ENCODE data around the gene CYP4F3. TPM values are rescaled to one million over a fixed set of nuclear protein-coding genes. Genes with fewer than 3 reads are reported as not detected.

Gene CYP4F3
- total RNA-seq, 2 experiments from 2014 or later: not detected

DNA sequence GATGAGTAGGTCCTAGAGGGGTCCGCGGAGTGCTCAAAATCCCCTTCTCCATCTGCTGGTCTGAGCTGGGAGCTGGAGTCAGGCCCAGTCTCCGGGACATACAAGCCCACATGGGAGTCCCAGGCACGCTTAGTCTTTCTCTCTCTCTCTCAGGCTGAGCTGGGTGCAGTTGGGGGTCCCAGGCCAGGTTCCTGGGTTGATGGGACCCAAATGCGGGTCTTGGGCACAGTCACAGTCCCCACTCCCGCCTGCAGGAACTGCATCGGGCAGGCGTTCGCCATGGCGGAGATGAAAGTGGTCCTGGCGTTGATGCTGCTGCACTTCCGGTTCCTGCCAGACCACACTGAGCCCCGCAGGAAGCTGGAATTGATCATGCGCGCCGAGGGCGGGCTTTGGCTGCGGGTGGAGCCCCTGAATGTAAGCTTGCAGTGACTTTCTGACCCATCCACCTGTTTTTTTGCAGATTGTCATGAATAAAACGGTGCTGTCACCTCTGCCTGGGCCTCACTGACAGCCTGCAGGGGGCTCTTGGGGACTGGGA lies 56.0 kb downstream of the CYP4F3 start:
- H3K36me3 ChIP-seq (ENCODE audit: insufficient read depth, low read length): no peaks in the 10 kb centered on the region
- no peak for TF ChIP-seq EZH2phosphoT487 (IDR thresholded peaks at IDR 0.05; ENCODE audit: borderline replicate concordance, low read depth, low read length)
- TF ChIP-seq, protein P1, sequence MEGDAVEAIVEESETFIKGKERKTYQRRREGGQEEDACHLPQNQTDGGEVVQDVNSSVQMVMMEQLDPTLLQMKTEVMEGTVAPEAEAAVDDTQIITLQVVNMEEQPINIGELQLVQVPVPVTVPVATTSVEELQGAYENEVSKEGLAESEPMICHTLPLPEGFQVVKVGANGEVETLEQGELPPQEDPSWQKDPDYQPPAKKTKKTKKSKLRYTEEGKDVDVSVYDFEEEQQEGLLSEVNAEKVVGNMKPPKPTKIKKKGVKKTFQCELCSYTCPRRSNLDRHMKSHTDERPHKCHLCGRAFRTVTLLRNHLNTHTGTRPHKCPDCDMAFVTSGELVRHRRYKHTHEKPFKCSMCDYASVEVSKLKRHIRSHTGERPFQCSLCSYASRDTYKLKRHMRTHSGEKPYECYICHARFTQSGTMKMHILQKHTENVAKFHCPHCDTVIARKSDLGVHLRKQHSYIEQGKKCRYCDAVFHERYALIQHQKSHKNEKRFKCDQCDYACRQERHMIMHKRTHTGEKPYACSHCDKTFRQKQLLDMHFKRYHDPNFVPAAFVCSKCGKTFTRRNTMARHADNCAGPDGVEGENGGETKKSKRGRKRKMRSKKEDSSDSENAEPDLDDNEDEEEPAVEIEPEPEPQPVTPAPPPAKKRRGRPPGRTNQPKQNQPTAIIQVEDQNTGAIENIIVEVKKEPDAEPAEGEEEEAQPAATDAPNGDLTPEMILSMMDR (conservative IDR thresholded peaks at IDR 0.05; ENCODE audit: low read length): no peak
- H3K4me2 ChIP-seq (ENCODE audit: low read length): no peak overlapping the region
- H3K9me3 ChIP-seq (ENCODE audit: low read length): no peaks in the 10 kb centered on the region
- no TSS peak for BruUV-seq (replicated peaks)
- no peaks in the 10 kb centered on the region for H3K9me2 ChIP-seq (ENCODE audit: insufficient read depth, low read length)
- no peaks in the 10 kb centered on the region for H4K20me1 ChIP-seq (ENCODE audit: insufficient read depth, low read length)
- peak overlapping the region; percentile 45 for H2AFZ ChIP-seq (ENCODE audit: low read length)
- H3K4me1 ChIP-seq (ENCODE audit: insufficient read depth, low read length, poor library complexity, severe bottlenecking): peaks cover 3% of the 10 kb centered on the region
- H3K4me3 ChIP-seq (ENCODE audit: low read depth, low read length, poor library complexity, severe bottlenecking): no peak overlapping the region
- no peak overlapping the region for H3K27ac ChIP-seq (ENCODE audit: low read depth, low read length, poor library complexity, severe bottlenecking)
- ChIA-PET POLR2A (no interaction called here), CTCF (ENCODE audit: unreplicated experiment) (no interaction called here)
- peak; percentile 48 for DNase-seq (ENCODE audit: low spot score)
- H3K79me2 ChIP-seq (ENCODE audit: insufficient read depth, low read depth, low read length): no peaks in the 10 kb centered on the region
- intact Hi-C loops (cut with micrococcal nuclease; ENCODE audit: unreplicated experiment): no loop called here

DNA sequence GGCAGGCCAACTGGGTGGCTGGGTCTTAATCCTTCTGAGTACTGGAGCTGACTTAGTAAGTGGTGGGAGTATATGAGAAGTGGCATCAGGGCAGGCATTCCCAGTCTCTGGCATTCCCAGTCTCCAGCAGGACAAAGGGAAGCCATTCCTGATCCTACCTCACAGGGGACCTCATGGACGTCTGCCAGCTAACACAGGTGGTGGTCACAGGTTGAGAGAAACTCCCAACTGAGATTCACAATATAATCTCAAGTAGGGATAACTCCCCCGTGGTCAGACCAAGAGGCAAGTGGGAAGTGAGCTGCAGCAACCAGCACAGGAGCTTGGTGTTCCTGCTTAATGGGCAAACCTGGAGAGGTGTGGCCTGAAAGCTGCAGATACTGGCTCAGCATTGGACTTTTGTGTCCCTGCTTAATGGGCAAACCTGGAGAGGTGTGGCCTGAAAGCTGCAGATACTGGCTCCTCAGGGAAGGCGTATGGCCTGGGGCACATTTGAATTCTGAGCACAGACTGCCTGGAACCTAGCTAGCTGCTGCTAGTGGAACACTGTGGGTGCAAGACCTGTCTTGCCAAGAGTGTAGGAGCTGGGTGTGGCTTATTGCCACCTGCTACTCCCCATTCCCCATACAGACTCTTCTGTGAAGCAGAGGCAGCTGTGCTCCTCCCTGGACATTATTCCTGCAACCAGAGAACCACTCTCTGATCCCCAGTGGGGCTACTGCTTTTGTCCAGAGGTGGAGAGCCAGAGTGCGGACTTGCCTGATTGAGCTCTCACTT lies 61.2 kb downstream of the CYP4F3 start:
- Histone ChIP-seq H3K27ac (ENCODE audit: low read depth, low read length, poor library complexity, severe bottlenecking) (no peak overlapping the region), H4K20me1 (ENCODE audit: insufficient read depth, low read length) (no peaks in the 10 kb centered on the region), H2AFZ (ENCODE audit: low read length) (no peak overlapping the region), H3K9me2 (ENCODE audit: insufficient read depth, low read length) (no peaks in the 10 kb centered on the region), H3K9me3 (ENCODE audit: low read length) (no peaks in the 10 kb centered on the region), H3K4me2 (ENCODE audit: low read length) (no peak overlapping the region), H3K36me3 (ENCODE audit: insufficient read depth, low read length) (no peaks in the 10 kb centered on the region), H3K79me2 (ENCODE audit: insufficient read depth, low read depth, low read length) (no peaks in the 10 kb centered on the region), H3K4me1 (ENCODE audit: insufficient read depth, low read length, poor library complexity, severe bottlenecking) (no peaks in the 10 kb centered on the region), H3K4me3 (ENCODE audit: low read depth, low read length, poor library complexity, severe bottlenecking) (no peak overlapping the region)
- intact Hi-C loops (cut with micrococcal nuclease; ENCODE audit: unreplicated experiment): no loop called here
- ChIA-PET POLR2A (no interaction called here), CTCF (ENCODE audit: unreplicated experiment) (no interaction called here)
- BruUV-seq (replicated peaks): no TSS peak
- TF ChIP-seq, protein P1 (conservative IDR thresholded peaks at IDR 0.05; ENCODE audit: low read length): no peak
- no peak for TF ChIP-seq EZH2phosphoT487 (IDR thresholded peaks at IDR 0.05; ENCODE audit: borderline replicate concordance, low read depth, low read length)
- no peak for DNase-seq (ENCODE audit: low spot score)

DNA sequence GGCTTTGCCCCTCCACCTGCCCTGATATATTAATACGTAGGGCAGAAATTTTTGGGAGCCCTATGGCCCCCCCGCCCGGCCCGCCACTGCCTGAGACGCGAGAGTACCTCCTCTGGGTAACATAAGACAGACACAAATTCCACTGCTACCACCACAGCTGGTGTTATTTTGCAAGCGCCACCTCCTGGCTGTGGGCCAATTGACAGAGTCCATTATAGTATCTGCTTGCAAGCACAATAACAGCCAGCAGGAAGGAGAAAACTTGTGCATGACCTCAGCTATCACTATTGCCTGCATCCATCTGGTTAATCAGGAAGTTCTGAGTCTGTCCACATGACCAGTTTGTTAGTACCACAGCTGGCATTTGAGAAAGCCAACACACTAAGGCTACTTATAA lies 61.8 kb downstream of the CYP4F3 start:
- H2AFZ ChIP-seq (ENCODE audit: low read length): no peak overlapping the region
- H3K4me2 ChIP-seq (ENCODE audit: low read length): no peak overlapping the region
- no peaks in the 10 kb centered on the region for H4K20me1 ChIP-seq (ENCODE audit: insufficient read depth, low read length)
- intact Hi-C loops (cut with micrococcal nuclease; ENCODE audit: unreplicated experiment): no loop called here
- peak; percentile 45 for DNase-seq (ENCODE audit: low spot score)
- H3K4me1 ChIP-seq (ENCODE audit: insufficient read depth, low read length, poor library complexity, severe bottlenecking): no peaks in the 10 kb centered on the region
- ChIA-PET POLR2A (no interaction called here), CTCF (ENCODE audit: unreplicated experiment) (no interaction called here)
- no peaks in the 10 kb centered on the region for H3K36me3 ChIP-seq (ENCODE audit: insufficient read depth, low read length)
- no peaks in the 10 kb centered on the region for H3K9me3 ChIP-seq (ENCODE audit: low read length)
- no peaks in the 10 kb centered on the region for H3K9me2 ChIP-seq (ENCODE audit: insufficient read depth, low read length)
- H3K27ac ChIP-seq (ENCODE audit: low read depth, low read length, poor library complexity, severe bottlenecking): no peak overlapping the region
- TF ChIP-seq, protein P1 (conservative IDR thresholded peaks at IDR 0.05; ENCODE audit: low read length): peak; percentile 64
- no peak for TF ChIP-seq EZH2phosphoT487 (IDR thresholded peaks at IDR 0.05; ENCODE audit: borderline replicate concordance, low read depth, low read length)
- no peak overlapping the region for H3K4me3 ChIP-seq (ENCODE audit: low read depth, low read length, poor library complexity, severe bottlenecking)
- BruUV-seq (replicated peaks): no TSS peak
- H3K79me2 ChIP-seq (ENCODE audit: insufficient read depth, low read depth, low read length): no peaks in the 10 kb centered on the region

All from OCI-LY7 (cell line).